Mesenchymal stem cell (in vitro differentiated cells and primary cell): ENCODE results near the gene WDR62.

ENCODE experiments used
- DNase-seq: peaks from one replicate; pipeline ENCODE4 v3.0.0-alpha.2; 2013
- H2AFZ ChIP-seq: one replicate; pipeline ENCODE4 v1.6.1; 2013; ENCODE audit warnings: low read depth, mild to moderate bottlenecking, control low read depth, inconsistent platforms, low read length, moderate library complexity
- H2AK5ac ChIP-seq: 2 replicates; pipeline ENCODE4 v1.6.1; 2013; ENCODE audit warnings: low read length, moderate library complexity, mild to moderate bottlenecking, inconsistent platforms; ENCODE audit not compliant: severe bottlenecking
- H2BK120ac ChIP-seq: one replicate; pipeline ENCODE4 v1.6.1; 2013; ENCODE audit warnings: low read depth, mild to moderate bottlenecking, inconsistent platforms, low read length, moderate library complexity
- H2BK12ac ChIP-seq, 2 experiments: one replicate each; pipeline ENCODE4 v1.6.1; 2013; ENCODE audit warnings: inconsistent platforms in 2 of 2, low read length in 2 of 2, mild to moderate bottlenecking in 2 of 2, moderate library complexity in 2 of 2, control low read depth in 1 of 2
- H2BK15ac ChIP-seq: one replicate; pipeline ENCODE4 v1.6.1; 2013; ENCODE audit warnings: mild to moderate bottlenecking, low read depth, inconsistent platforms; ENCODE audit not compliant: poor library complexity, severe bottlenecking
- H2BK5ac ChIP-seq: 2 replicates; pipeline ENCODE4 v1.6.1; 2013; ENCODE audit warnings: low read depth, mild to moderate bottlenecking, low read length, control low read depth, inconsistent platforms; ENCODE audit not compliant: poor library complexity, severe bottlenecking
- H3K14ac ChIP-seq, 2 experiments: one replicate each; pipeline ENCODE4 v1.6.1; 2013; ENCODE audit warnings: inconsistent platforms in 2 of 2, low read length in 2 of 2, control low read depth in 1 of 2, mild to moderate bottlenecking in 1 of 2, moderate library complexity in 1 of 2
- H3K18ac ChIP-seq, 2 experiments: one replicate each; pipeline ENCODE4 v1.6.1; 2013; ENCODE audit warnings: inconsistent platforms in 2 of 2, low read length in 2 of 2, control low read depth in 1 of 2, low read depth in 1 of 2, mild to moderate bottlenecking in 1 of 2
- H3K23ac ChIP-seq, 2 experiments: one replicate each; pipeline ENCODE4 v1.6.1; 2013; ENCODE audit warnings: inconsistent platforms in 2 of 2, low read length in 2 of 2, mild to moderate bottlenecking in 2 of 2, moderate library complexity in 2 of 2, control low read depth in 1 of 2
- H3K27ac ChIP-seq: 2 replicates; pipeline ENCODE4 v1.5.1; 2013; ENCODE audit warnings: mild to moderate bottlenecking, moderate library complexity, low read length, control low read depth, inconsistent platforms; ENCODE audit not compliant: poor library complexity, severe bottlenecking
- H3K27me3 ChIP-seq, 2 experiments: 2 replicates each; pipeline versions ENCODE4 v1.6.1 to v1.7.0; 2013; ENCODE audit warnings: low read length in 2 of 2, mild to moderate bottlenecking in 2 of 2, moderate library complexity in 2 of 2, control low read depth in 1 of 2, inconsistent platforms in 1 of 2; ENCODE audit not compliant: control insufficient read depth in 1 of 2, insufficient read depth in 1 of 2
- H3K36me3 ChIP-seq, 2 experiments: 2 replicates each; pipeline versions ENCODE4 v1.6.1 to v1.7.0; 2013; ENCODE audit warnings: low read length in 2 of 2, control low read depth in 1 of 2, inconsistent platforms in 1 of 2, low read depth in 1 of 2, mild to moderate bottlenecking in 1 of 2; ENCODE audit not compliant: insufficient read depth in 2 of 2, control insufficient read depth in 1 of 2
- H3K4ac ChIP-seq, 2 experiments: one replicate each; pipeline ENCODE4 v1.6.1; 2013; ENCODE audit warnings: inconsistent platforms in 2 of 2, low read length in 2 of 2, mild to moderate bottlenecking in 2 of 2, moderate library complexity in 2 of 2, control low read depth in 1 of 2, low read depth in 1 of 2
- H3K4me1 ChIP-seq: 2 replicates; pipeline ENCODE4 v1.6.1; 2013; ENCODE audit warnings: low read depth, low read length, control low read depth; ENCODE audit not compliant: control insufficient read depth, insufficient read depth
- H3K4me2 ChIP-seq: 2 replicates; pipeline ENCODE4 v1.6.1; 2013; ENCODE audit warnings: low read length, mild to moderate bottlenecking, inconsistent platforms; ENCODE audit not compliant: poor library complexity, severe bottlenecking
- H3K4me3 ChIP-seq, 2 experiments: 2 replicates each; pipeline versions ENCODE4 v1.5.1 to v1.7.0; 2013; ENCODE audit warnings: low read length in 2 of 2, mild to moderate bottlenecking in 2 of 2, control low read depth in 1 of 2, low read depth in 1 of 2; ENCODE audit not compliant: insufficient read depth in 1 of 2
- H3K79me1 ChIP-seq: replicated peaks from 2 replicates; pipeline ENCODE4 v1.6.1; 2013; ENCODE audit warnings: mild to moderate bottlenecking, control low read depth, low read length, inconsistent platforms; ENCODE audit not compliant: poor library complexity, severe bottlenecking
- H3K9ac ChIP-seq: 2 replicates; pipeline ENCODE4 v1.7.0; 2013; ENCODE audit warnings: mild to moderate bottlenecking, low read length, moderate library complexity
- H3K9me3 ChIP-seq: 2 replicates; pipeline ENCODE4 v1.7.0; 2013; ENCODE audit warnings: mild to moderate bottlenecking, low read length; ENCODE audit not compliant: control insufficient read depth
- H4K8ac ChIP-seq: one replicate; pipeline ENCODE4 v1.6.1; 2013; ENCODE audit warnings: inconsistent platforms, mild to moderate bottlenecking, low read length, moderate library complexity
- H4K91ac ChIP-seq: one replicate; pipeline ENCODE4 v1.6.1; 2013; ENCODE audit warnings: mild to moderate bottlenecking, low read length, inconsistent platforms
- whole genome bisulfite sequencing: methylation state at CpG from one replicate; pipeline ENCODE4 v1.1.7; 2013; ENCODE audit warnings: mixed read lengths; 5-methylcytosine and 5-hydroxymethylcytosine counted together

WDR62 gene

DNA sequence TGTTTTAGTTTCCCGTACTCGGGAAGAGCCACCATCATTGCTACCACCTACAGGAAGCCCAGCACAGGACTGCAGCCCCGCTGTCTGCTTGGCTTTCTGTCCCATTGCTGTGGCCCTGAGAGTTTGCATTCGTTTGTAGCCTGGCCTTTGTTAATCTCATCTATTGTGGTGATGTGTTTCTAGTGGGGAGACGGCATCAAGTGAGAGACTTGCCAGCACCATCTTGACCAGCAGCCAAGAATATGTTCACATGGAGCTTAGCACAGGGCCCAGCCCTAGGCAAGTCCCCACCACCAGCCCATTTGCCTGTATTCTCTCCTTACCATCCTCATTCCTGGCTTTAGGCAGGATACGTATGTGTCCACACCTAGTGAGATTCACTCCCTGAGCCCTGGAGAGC is 39.0 kb downstream of the WDR62 start:
- Histone ChIP-seq H3K4ac (no peak overlapping the region), H3K23ac (no peak overlapping the region), H2BK5ac (no peak overlapping the region), H2BK12ac (no peak overlapping the region), H4K8ac (no peak overlapping the region), H4K91ac (no peak overlapping the region), H3K27ac (no peak overlapping the region), H3K9ac (no peak overlapping the region), H2BK120ac (no peak overlapping the region), H3K4me1 (no peaks in the 10 kb centered on the region), H3K4me2 (no peak overlapping the region), H3K36me3 (peaks cover 0 to 31% of the 10 kb centered on the region in 2 experiments), H2BK15ac (no peak overlapping the region), H3K27me3 (no peaks in the 10 kb centered on the region), H3K14ac (no peak overlapping the region), H2AFZ (no peak overlapping the region), H2AK5ac (no peak overlapping the region), H3K4me3 (no peak overlapping the region), H3K18ac (no peak overlapping the region), H3K79me1 (no peaks in the 10 kb centered on the region), H3K9me3 (no peaks in the 10 kb centered on the region)
- no peak for DNase-seq
- WGBS, result 84% methylated on average over 5 of the region's 6 CpGs

DNA sequence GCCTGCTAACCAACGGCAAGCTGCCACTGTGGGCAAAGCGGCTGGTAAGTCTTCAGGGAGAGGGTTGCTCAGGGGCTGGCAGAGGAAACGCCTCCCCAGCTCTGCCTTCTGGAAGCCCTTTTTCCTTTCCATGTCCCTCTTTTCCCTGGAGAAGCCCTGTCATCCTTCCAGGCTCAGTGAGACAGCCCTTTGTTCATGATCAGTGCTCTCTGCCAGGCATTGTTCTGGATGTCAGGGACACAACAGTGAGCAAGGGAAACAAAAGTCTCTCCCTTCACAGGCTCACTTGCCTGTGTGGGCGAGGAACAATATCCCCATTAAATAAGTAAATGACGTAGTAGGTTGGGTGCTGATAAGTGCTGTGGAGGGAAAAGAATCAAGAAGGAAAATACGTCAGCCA is 42.3 kb downstream of the WDR62 start:
- 100% methylated on average over 6 of the region's 6 CpGs for WGBS
- no peaks in the 10 kb centered on the region for H3K79me1 ChIP-seq

DNA sequence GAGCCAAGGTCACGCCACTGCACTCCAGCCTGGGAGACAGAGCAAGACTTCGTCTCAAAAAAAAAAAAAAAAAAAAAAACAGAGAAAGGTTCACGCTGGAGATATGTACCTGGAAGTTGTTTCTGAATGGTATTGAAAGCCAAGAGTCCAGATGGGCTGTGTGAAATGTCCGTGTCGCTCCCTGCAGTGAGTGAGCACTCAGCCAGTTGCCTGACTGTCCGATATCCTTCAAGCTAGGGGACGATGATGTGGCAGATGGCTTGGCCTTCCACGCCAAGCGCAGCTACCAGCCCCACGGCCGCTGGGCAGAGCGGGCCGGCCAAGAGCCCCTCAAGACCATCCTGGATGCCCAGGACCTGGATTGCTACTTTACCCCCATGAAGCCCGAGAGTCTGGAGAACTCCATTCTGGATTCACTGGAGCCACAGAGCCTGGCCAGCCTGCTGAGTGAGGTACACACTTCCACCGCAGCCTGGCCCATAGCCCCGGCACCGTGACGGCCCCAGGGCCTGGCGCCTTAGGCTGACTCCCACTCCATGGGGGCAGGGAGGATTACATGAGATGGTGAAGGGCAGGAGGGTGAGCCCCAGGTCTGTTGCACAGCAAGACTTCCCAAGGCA is 44.6 kb downstream of the WDR62 start:
- no peak overlapping the region for H2AK5ac ChIP-seq
- no peak overlapping the region for H2BK120ac ChIP-seq
- H3K4me3 ChIP-seq, result no peak overlapping the region
- H3K23ac ChIP-seq, result no peak overlapping the region
- peaks cover 5% of the 10 kb centered on the region for H3K4me1 ChIP-seq
- no peak overlapping the region for H4K91ac ChIP-seq
- no peak overlapping the region for H2BK15ac ChIP-seq
- no peaks in the 10 kb centered on the region for H3K27me3 ChIP-seq
- H3K27ac ChIP-seq, result no peak overlapping the region
- no peak overlapping the region for H3K4me2 ChIP-seq
- H3K18ac ChIP-seq, result no peak overlapping the region
- no peak overlapping the region for H3K14ac ChIP-seq
- H2BK5ac ChIP-seq, result no peak overlapping the region
- no peak overlapping the region for H2BK12ac ChIP-seq
- DNase-seq, result no peak
- no peaks in the 10 kb centered on the region for H3K9me3 ChIP-seq
- no peak overlapping the region for H3K4ac ChIP-seq
- peaks cover 0 to 36% of the 10 kb centered on the region in 2 experiments for H3K36me3 ChIP-seq
- H2AFZ ChIP-seq, result no peak overlapping the region
- no peaks in the 10 kb centered on the region for H3K79me1 ChIP-seq
- WGBS, result 95% methylated on average over 19 of the region's 19 CpGs
- no peak overlapping the region for H3K9ac ChIP-seq
- H4K8ac ChIP-seq, result no peak overlapping the region

More for the DNA sequence above, 42.3 kb downstream of the WDR62 start:
- no peaks in the 10 kb centered on the region for H3K9me3 ChIP-seq
- no peak overlapping the region for H3K4me2 ChIP-seq
- H3K18ac ChIP-seq, result no peak overlapping the region
- no peak overlapping the region for H4K8ac ChIP-seq
- no peak overlapping the region for H2AK5ac ChIP-seq
- DNase-seq, result no peak
- H3K4ac ChIP-seq, result no peak overlapping the region
- H3K9ac ChIP-seq, result no peak overlapping the region
- no peak overlapping the region for H2BK5ac ChIP-seq
- H3K14ac ChIP-seq, result no peak overlapping the region
- H3K4me3 ChIP-seq, result no peak overlapping the region
- no peak overlapping the region for H3K23ac ChIP-seq
- H4K91ac ChIP-seq, result no peak overlapping the region
- H2BK120ac ChIP-seq, result no peak overlapping the region
- H3K27ac ChIP-seq, result no peak overlapping the region
- H3K36me3 ChIP-seq, result peaks cover 0 to 31% of the 10 kb centered on the region in 2 experiments
- no peak overlapping the region for H2BK15ac ChIP-seq
- H2AFZ ChIP-seq, result no peak overlapping the region
- peaks cover 2% of the 10 kb centered on the region for H3K4me1 ChIP-seq
- no peak overlapping the region for H2BK12ac ChIP-seq
- H3K27me3 ChIP-seq, result no peaks in the 10 kb centered on the region

GRCh38 chr19:36100476-36100875 is 45.8 kb downstream of the WDR62 start:
- peaks cover 0 to 48% of the 10 kb centered on the region in 2 experiments for H3K36me3 ChIP-seq
- no peak overlapping the region for H2BK12ac ChIP-seq
- H4K91ac ChIP-seq, result no peak overlapping the region
- H3K4ac ChIP-seq, result no peak overlapping the region
- H3K14ac ChIP-seq, result no peak overlapping the region
- no peak overlapping the region for H3K4me3 ChIP-seq
- no peak overlapping the region for H3K9ac ChIP-seq
- no peak overlapping the region for H3K18ac ChIP-seq
- H3K4me1 ChIP-seq, result peaks cover 9% of the 10 kb centered on the region
- WGBS, result 92% methylated on average over 5 of the region's 5 CpGs
- H2BK120ac ChIP-seq, result no peak overlapping the region
- no peaks in the 10 kb centered on the region for H3K27me3 ChIP-seq
- H2BK15ac ChIP-seq, result no peak overlapping the region
- H3K79me1 ChIP-seq, result no peaks in the 10 kb centered on the region
- no peak overlapping the region for H3K4me2 ChIP-seq
- H2BK5ac ChIP-seq, result no peak overlapping the region
- DNase-seq, result no peak
- H2AK5ac ChIP-seq, result no peak overlapping the region
- H4K8ac ChIP-seq, result no peak overlapping the region
- no peak overlapping the region for H3K27ac ChIP-seq
- H3K9me3 ChIP-seq, result no peaks in the 10 kb centered on the region
- H3K23ac ChIP-seq, result no peak overlapping the region
- H2AFZ ChIP-seq, result no peak overlapping the region
